Heart left ventricle (tissue), 16 donors: ENCODE results near the gene S100A3. TPM values are rescaled to one million over a fixed set of nuclear protein-coding genes. Genes with fewer than 3 reads are reported as not detected.
"Not testable (repeated sequence)": the region's sequence is repeated elsewhere in the genome, so short reads cannot be mapped to it uniquely, and the experiment has no call there.

Experiments used
- ATAC-seq, 4 donors: fragments of 200-7000 bp; cut with Tn5 transposase; one replicate each; pipeline ENCODE4 v1.9.1; 2020 to 2022; ENCODE audit warnings: moderate library complexity in 4 of 4, mild to moderate bottlenecking in 3 of 4, moderate number of reproducible peaks in 1 of 4
- DNase-seq, 5 donors: peaks; one replicate each; pipeline ENCODE4 v3.0.0-alpha.2; 2020
- H3K27ac ChIP-seq, 12 donors: fragments of 200-600 bp; sonication (generic) in 4 of 12; one replicate each; pipeline versions ENCODE4 v1.5.0 to v1.8.0; 2016 to 2022; ENCODE audit warnings: mild to moderate bottlenecking in 2 of 12
- H3K27me3 ChIP-seq, 9 donors: fragments of 200-600 bp; sonication (generic) in 2 of 9; one replicate each; pipeline versions ENCODE4 v1.5.1 to v1.8.0; 2016 to 2022; ENCODE audit warnings: mild to moderate bottlenecking in 3 of 9
- H3K36me3 ChIP-seq, 9 donors: fragments of 200-600 bp; sonication (generic) in 2 of 9; one replicate each; pipeline versions ENCODE4 v1.5.0 to v1.8.0; 2018 to 2022; ENCODE audit warnings: mild to moderate bottlenecking in 2 of 9
- H3K4me1 ChIP-seq, 12 donors: fragments of 200-600 bp; sonication (generic) in 4 of 12; one replicate each; pipeline versions ENCODE4 v1.5.0 to v1.8.0; 2016 to 2022; ENCODE audit warnings: mild to moderate bottlenecking in 3 of 12
- H3K4me3 ChIP-seq, 12 donors: fragments of 200-600 bp; sonication (generic) in 4 of 12; one replicate each; pipeline versions ENCODE4 v1.5.0 to v1.8.0; 2017 to 2022; ENCODE audit warnings: mild to moderate bottlenecking in 9 of 12, moderate library complexity in 4 of 12
- H3K9me3 ChIP-seq, 12 donors: fragments of 200-600 bp; sonication (generic) in 4 of 12; one replicate each; pipeline versions ENCODE4 v1.5.0 to v1.8.0; 2016 to 2022; ENCODE audit warnings: mild to moderate bottlenecking in 1 of 12
- CTCF ChIP-seq, 12 donors: fragments of 200-600 bp; sonication (generic) in 4 of 12; IDR thresholded peaks; one replicate each; pipeline versions ENCODE4 v1.5.0 to v1.8.0; 2018 to 2022; ENCODE audit warnings: antibody characterized with exemption in 12 of 12, mild to moderate bottlenecking in 5 of 12
- POLR2A ChIP-seq, 2 donors: fragments of 450-650 bp; IDR thresholded peaks; one replicate each; pipeline ENCODE4 v1.6.1; 2017; ENCODE audit warnings: antibody characterized with exemption in 2 of 2, mild to moderate bottlenecking in 2 of 2, moderate library complexity in 2 of 2
- WGBS, 4 donors: extraction: QIAGEN DNeasy Blood & Tissue Kit in 2 of 4; methylation state at CpG; one replicate each; pipeline versions ENCODE4 v1.1.5 to v1.1.7; 2013 to 2018; 5-methylcytosine and 5-hydroxymethylcytosine counted together
- intact Hi-C, 10 donors: fragments of 100-400 bp; cut with DNase I; formaldehyde crosslinking; loops; one replicate each; pipeline versions ENCODE4 v1.11.1 to v1.14.2; 2022
- polyA plus RNA-seq, 2 donors: library from polyadenylated mRNA; stranded (reverse); fragments of 200-250 nt; gene quantifications; one replicate each; pipeline ENCODE4 v1.2.3, GENCODE V29; 2013
- total RNA-seq, 9 donors: library from RNA; depleted of rRNA in 2 of 9; stranded (reverse); fragments of >200 nt in 2 of 9; fragmentation: NEBNext Ultra II Directional in 3 of 9; extraction: Animal tissue kit (Norgen Biotek cat#: 25700) in 3 of 9; gene quantifications; one replicate each; pipeline versions ENCODE4 v1.1.0 to v1.2.4, GENCODE V29; 2016 to 2023
- donor health status: ischemic (EF 13 %, LVEDD 7.1; RV severe dilation, severe dysfunction).
- donor health status: healthy with polysubstance abuse.
- donor health status: DM: no; HTN: yes; CAD: no.
- donor health status: DM: no; HTN: no; CAD: no.
- donor health status: ischemic (EF 25% LVEDD 6.9; RV normal size, moderate dysfunction).
- donor health status: ischemic (EF 25% LVEDD 5.7; RV mildly dilated, moderate dysfunction).
- donor health status: healthy.
- donor health status: DM: yes; HTN: yes; CAD: no.
- donor health status: ischemic (EF 35%, LVEDD 5.7; RV mildly dilated, moderate dysfunction).
- donor health status: nonischemic (EF 11% LVEDD 7.7; RV severe dilation, severe dysfunction).
- donor health status: DM: yes; HTN: yes; CAD: no.
- donor health status: PGD.
- donor health status: ischemic (EF 29% LVEDD 5.4; RV normal size, mild dysfunction).
- donor health status: nonischemic (EF 23%, LVEDD 6.1; RV moderate dilation, normal function).

Gene S100A3
- total and polyA plus RNA-seq, 11 donors = 0.57 to 5.9 (median 1.1) TPM; not detected in 2

- H3K36me3 ChIP-seq = no peaks in the 10 kb centered on the region
- H3K4me1 ChIP-seq = peaks cover 11 to 47% (median 28%) of the 10 kb centered on the region in 12 donors
- 81 to 85% (median 84%) methylated on average over 5 to 6 of the region's 6 CpGs for WGBS, 4 donors
- H3K9me3 ChIP-seq = no peaks in the 10 kb centered on the region
- ATAC-seq (no peak), DNase-seq (no peak)
- no peak for TF ChIP-seq CTCF (IDR thresholded peaks at IDR 0.05)
- no peak for TF ChIP-seq POLR2A (IDR thresholded peaks at IDR 0.05)
- no peaks in the 10 kb centered on the region for H3K27me3 ChIP-seq
- no peak overlapping the region for H3K27ac ChIP-seq
- H3K4me3 ChIP-seq = no peak overlapping the region
- intact Hi-C loops = no loop called here
Measured at GRCh38 chr1:153563483-153563901, 14.4 kb upstream of the S100A3 start.

DNA sequence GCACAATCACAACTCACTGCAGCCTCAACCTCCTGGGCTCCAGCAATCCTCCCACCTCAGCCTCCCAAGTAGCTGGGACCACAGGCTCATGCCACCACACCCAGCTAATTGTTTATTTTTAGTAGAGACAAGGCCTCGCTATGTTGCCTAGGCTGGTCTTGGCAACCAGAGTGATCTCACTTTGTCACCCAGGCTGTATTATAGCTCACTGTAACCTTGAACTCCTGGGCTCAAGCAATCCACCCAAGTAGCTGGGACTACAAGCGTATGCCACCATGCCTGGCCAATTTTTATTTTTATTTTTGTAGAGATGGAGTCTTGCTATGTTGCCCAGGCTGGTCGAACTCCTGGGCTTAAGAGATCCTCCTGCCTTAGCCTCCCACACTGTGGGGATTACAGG is 13.0 kb upstream of the S100A3 start:
- H3K9me3 ChIP-seq, H3K36me3 ChIP-seq, DNase-seq, intact Hi-C loops, H3K27ac ChIP-seq, H3K4me3 ChIP-seq, H3K27me3 ChIP-seq, ATAC-seq: not testable (repeated sequence)
- H3K4me1 ChIP-seq = peaks cover 7 to 32% (median 18%) of the 10 kb centered on the region in 12 donors
- 84 to 93% (median 91%) methylated on average over 3 of the region's 3 CpGs for WGBS, 4 donors

- no peak for DNase-seq
- intact Hi-C loops = no loop called here
- 94 to 98% (median 96%) methylated on average over 3 of the region's 3 CpGs for WGBS, 4 donors
Measured at GRCh38 chr1:153561466-153561985, 12.5 kb upstream of the S100A3 start.

GRCh38 chr1:153560771-153561465 is 11.9 kb upstream of the S100A3 start:
- no peaks in the 10 kb centered on the region for H3K9me3 ChIP-seq
- no peaks in the 10 kb centered on the region for H3K27me3 ChIP-seq
- peak overlapping the region in 1 of 12 donors; percentile 43 for H3K27ac ChIP-seq
- intact Hi-C loops = no loop called here
- peaks cover 5 to 21% (median 7%) of the 10 kb centered on the region in 12 donors for H3K4me1 ChIP-seq
- WGBS, 4 donors = 85 to 89% (median 88%) methylated on average over 10 of the region's 10 CpGs
- TF ChIP-seq CTCF (IDR thresholded peaks at IDR 0.05) (no peak), POLR2A (IDR thresholded peaks at IDR 0.05) (no peak)
- no peak overlapping the region for H3K4me3 ChIP-seq
- DNase-seq (no peak), ATAC-seq (no peak)
- no peaks in the 10 kb centered on the region for H3K36me3 ChIP-seq

More at GRCh38 chr1:153561466-153561985, 12.5 kb upstream of the S100A3 start:
- TF ChIP-seq CTCF (IDR thresholded peaks at IDR 0.05) (no peak), POLR2A (IDR thresholded peaks at IDR 0.05) (no peak)
- ATAC-seq = no peak
- Histone ChIP-seq H3K4me3 (no peak overlapping the region), H3K27me3 (no peaks in the 10 kb centered on the region), H3K4me1 (peaks cover 5 to 27% (median 13%) of the 10 kb centered on the region in 12 donors), H3K9me3 (no peaks in the 10 kb centered on the region), H3K36me3 (no peaks in the 10 kb centered on the region), H3K27ac (peak overlapping the region in 1 of 12 donors; percentile 43)
